Activated T-helper 2 cell treated with anti-CD3 and anti-CD28 coated beads, Interferon-gamma antibody, Interleukin-2, Interleukin-4, amounts not matched to agents 10 μg/mL and 5 μg/mL and 100 μg/mL, durations not matched to agents 14 hours and 24 hours and 36 hours (primary cell): ENCODE data around the gene UBE2Q1. TPM values are rescaled to one million over a fixed set of nuclear protein-coding genes. Genes with fewer than 3 reads are reported as not detected.

Source experiments
- DNase-seq: peaks from one replicate; pipeline ENCODE4 v3.0.0; 2021; ENCODE audit warnings: low spot score
- H3K27ac Mint-ChIP-seq: one replicate; pipeline ENCODE4 v1.8.0; 2021; ENCODE audit warnings: mixed read lengths
- H3K27me3 Mint-ChIP-seq: one replicate; pipeline ENCODE4 v1.8.0; 2021; ENCODE audit warnings: low read depth, mixed read lengths
- H3K36me3 Mint-ChIP-seq: one replicate; pipeline ENCODE4 v1.8.0; 2021; ENCODE audit warnings: low read depth, mixed read lengths
- H3K4me1 Mint-ChIP-seq: one replicate; pipeline ENCODE4 v1.8.0; 2021; ENCODE audit warnings: low read depth, mixed read lengths
- H3K4me3 Mint-ChIP-seq: one replicate; pipeline ENCODE4 v1.8.0; 2021; ENCODE audit warnings: low read depth, mild to moderate bottlenecking, moderate library complexity, mixed read lengths
- H3K9me3 Mint-ChIP-seq: one replicate; pipeline ENCODE4 v1.8.0; 2021; ENCODE audit warnings: mixed read lengths
- intact Hi-C: fragments of 100-400 bp; cut with micrococcal nuclease; formaldehyde crosslinking; loops from one replicate; pipeline ENCODE4 v1.15.1; 2023
- total RNA-seq: library from RNA; stranded (reverse); gene quantifications from 2 replicates; pipeline ENCODE4 v1.2.3, GENCODE V29; 2022

UBE2Q1 gene
- total RNA-seq = 96.5 and 101 TPM in 2 replicates

DNA sequence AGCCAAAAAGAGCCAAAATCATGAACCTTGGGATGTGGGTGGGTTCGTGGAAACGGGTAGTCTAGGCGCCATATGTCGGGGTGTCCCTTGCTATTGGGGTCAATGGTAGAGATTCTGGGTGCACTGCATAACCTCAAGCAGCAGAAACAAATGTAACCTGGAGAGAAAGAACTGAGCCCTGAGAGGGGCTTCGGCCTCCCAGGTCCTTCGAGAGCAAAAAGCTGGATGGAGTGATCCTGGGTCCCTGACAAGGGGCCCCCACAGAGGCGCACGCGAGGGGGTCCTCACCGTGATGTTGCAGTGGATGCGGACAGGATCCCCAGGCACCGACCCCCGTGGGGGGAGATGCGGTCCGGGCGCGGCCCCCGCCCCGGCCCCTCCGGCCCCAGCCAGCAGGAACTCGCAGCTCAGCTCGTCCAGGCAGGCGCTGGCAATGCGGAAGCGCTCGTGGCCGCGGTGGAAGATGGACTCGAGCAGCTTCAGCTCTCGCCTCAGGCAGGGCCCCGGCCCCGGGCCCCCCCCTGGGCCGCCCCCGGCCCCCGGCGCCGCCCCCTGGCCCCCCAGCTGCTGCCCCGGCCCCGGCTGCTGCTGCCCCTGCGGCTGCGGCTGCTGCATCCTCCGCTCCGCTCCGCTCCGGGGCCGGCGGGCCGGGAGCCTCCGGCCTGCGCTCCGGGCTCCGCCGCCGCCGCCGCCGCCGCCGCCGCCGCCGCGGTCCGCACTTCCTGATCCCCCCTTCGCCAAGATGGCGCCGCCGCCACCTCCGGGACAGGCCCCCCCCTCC is at the start of gene UBE2Q1:
Gene UBE2Q1, minus strand, starts transcription at position 724 of the 781 bp plus-strand sequence. Its CDS starts 109 bp downstream, at position 615.
- Mint-ChIP-seq H3K27me3 (no peaks in the 10 kb centered on the region), H3K9me3 (no peaks in the 10 kb centered on the region), H3K4me1 (peaks cover 22% of the 10 kb centered on the region), H3K27ac (peak within 1 kb of the TSS; percentile 87), H3K36me3 (peaks cover 42% of the 10 kb centered on the region), H3K4me3 (peak within 1 kb of the TSS; percentile 90)
- intact Hi-C loops = loop anchor here (1.0 to 5.0 kb wide), 11 partner anchors 104 to 504 kb away; partner anchors contain the start of genes ATP8B2, CKS1B, EFNA4 and PBXIP1
- DNase-seq = peak; percentile 22

DNA sequence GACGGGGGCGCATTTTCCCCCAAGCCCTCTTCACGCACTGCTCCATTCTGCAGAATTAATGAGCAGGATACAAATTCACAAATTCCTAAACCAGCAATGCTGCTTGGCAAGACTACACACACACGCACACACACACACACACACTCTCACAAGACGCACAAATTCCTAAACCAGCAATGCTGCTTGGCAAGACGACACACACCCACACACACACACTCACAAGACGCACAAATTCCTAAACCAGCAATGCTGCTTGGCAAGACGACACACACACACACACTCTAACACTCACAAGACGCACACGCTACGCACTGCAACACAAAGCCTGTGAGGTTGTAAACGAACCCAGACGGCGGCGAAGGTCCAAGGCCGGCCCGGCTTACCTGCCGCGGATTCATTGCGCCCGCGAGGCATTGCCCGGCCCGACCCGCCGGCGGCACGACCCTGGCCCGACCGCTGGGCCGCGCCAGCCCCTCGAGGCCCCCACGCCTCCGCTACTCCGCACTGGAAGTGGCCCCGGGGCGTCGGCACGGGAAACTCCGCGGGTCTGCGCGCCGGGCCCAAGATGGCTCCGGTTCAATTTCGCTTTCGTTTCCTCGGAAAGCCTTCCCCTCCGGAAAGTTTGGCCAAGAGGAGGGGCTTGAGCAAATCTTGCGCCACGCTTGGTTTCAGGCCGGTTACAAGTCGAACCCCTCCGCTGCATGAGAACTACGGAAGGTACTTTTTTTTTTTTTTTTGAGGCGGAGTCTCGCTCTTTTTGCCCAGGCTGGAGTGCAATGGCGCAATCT is 49.3 kb upstream of the UBE2Q1 start, which contains the start of gene ADAR:
Gene ADAR, minus strand, starts transcription at position 578 of the 788 bp plus-strand sequence. Its CDS starts 180 bp downstream, at position 398.
- H3K4me1 Mint-ChIP-seq = peaks cover 65% of the 10 kb centered on the region
- H3K36me3 Mint-ChIP-seq = peaks cover 53% of the 10 kb centered on the region
- peak; percentile 92 for DNase-seq
- no peaks in the 10 kb centered on the region for H3K9me3 Mint-ChIP-seq
- peak within 1 kb of the TSS; percentile 98 for H3K4me3 Mint-ChIP-seq
- no peaks in the 10 kb centered on the region for H3K27me3 Mint-ChIP-seq
- intact Hi-C loops = loop anchor here (1.0 to 5.0 kb wide), 3 partner anchors 20 to 139 kb away; no protein-coding TSS in a partner anchor
- peak within 1 kb of the TSS; percentile 98 for H3K27ac Mint-ChIP-seq

DNA sequence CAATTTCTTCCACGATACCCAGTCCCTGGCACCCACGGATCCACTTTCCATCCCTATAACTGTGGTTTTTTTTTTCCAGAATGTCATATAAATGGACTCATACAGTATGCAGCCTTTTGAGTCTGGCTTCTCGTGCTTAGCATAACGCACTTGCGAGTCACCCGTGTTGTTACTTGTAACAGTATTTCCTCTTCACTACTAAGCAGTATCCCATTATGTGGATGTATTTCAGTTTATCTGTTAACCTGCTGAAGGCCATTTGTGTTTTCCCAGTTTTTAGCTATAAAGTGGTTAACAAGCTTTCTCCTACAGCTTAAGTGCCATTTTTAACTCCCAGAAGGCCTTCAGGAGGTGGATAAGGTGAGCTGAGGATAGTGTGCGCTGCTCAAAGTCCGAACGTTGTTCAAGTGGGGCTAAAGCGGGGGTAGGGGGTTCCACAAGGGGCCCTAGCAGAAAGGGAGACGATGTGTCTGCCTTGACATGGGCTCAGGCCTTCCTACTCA is 48.7 kb upstream of the UBE2Q1 start:
- Mint-ChIP-seq H3K4me1 (peaks cover 65% of the 10 kb centered on the region), H3K27me3 (no peaks in the 10 kb centered on the region), H3K27ac (peak overlapping the region; percentile 98), H3K4me3 (peak overlapping the region; percentile 98), H3K36me3 (peaks cover 59% of the 10 kb centered on the region), H3K9me3 (no peaks in the 10 kb centered on the region)
- intact Hi-C loops = loop anchor here (5.0 kb wide), 1 partner anchor 140 kb away; no protein-coding TSS in a partner anchor
- DNase-seq = no peak

DNA sequence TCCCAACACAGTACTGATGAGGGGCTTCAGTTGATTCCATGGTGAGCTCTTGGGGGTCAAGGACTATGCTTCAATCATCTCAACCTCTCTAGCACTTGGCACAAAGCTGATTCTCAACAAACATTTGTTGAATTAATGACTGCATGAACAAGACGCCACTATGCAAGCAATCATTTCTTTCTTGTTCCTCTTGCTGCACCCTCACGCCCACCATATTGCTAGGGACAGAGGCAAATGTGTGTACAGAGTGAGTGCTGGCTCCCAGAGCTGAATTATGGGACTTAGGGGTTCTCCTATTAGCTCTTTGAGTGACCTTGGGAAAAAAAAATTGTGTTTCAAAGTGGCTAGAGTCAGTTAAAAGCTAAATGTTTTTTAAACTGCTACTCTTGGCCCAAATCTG is 47.1 kb upstream of the UBE2Q1 start:
- Mint-ChIP-seq H3K4me3 (peak overlapping the region; percentile 74), H3K9me3 (no peaks in the 10 kb centered on the region), H3K27ac (peak overlapping the region; percentile 62), H3K4me1 (peaks cover 57% of the 10 kb centered on the region), H3K27me3 (no peaks in the 10 kb centered on the region), H3K36me3 (peaks cover 68% of the 10 kb centered on the region)
- intact Hi-C loops = loop anchor here (5.0 kb wide), 1 partner anchor 142 kb away; no protein-coding TSS in a partner anchor
- no peak for DNase-seq

DNA sequence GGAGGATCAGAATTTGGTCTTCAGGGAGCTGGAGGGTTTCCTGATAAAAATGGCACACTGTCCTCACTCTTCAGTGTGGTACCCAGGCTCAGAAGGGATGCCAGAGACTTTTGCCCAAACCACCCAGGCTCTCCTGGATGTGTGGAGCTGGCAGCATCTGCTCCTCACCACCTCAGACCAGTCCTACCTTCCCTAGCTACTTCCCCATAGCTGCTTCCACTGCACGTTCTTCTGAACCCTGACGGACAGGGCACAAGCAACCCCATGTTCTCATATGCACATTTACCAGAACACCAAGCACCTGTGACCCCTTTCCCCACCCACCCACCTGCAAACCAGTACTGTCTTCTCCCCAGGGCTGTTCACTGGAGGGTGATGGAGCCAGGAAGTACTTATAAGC is 44.9 kb upstream of the UBE2Q1 start:
- H3K4me1 Mint-ChIP-seq = peaks cover 57% of the 10 kb centered on the region
- intact Hi-C loops = no loop called here
- no peaks in the 10 kb centered on the region for H3K9me3 Mint-ChIP-seq
- H3K4me3 Mint-ChIP-seq = no peak overlapping the region
- peak overlapping the region; percentile 43 for H3K27ac Mint-ChIP-seq
- peaks cover 82% of the 10 kb centered on the region for H3K36me3 Mint-ChIP-seq
- DNase-seq = no peak
- H3K27me3 Mint-ChIP-seq = no peaks in the 10 kb centered on the region

DNA sequence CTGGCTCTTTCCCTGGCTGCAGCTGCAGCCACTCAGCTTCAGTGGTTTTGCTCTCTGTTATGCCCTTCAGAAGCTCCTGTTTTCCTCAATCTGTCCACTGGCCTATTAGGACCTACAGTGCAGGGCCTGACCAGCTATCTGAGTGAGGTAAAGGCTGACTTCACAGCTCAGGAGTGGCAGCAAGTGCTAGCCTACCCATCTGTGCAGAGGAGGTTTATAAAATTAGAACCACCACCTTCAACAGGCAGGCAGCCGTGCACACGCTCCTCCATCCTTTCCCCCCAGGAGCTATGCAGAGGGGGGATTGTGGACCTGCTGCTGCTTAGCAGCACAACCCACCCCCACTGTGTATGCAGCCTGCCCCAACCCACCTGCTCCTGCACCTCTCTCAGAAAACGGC is 41.2 kb upstream of the UBE2Q1 start:
- peaks cover 90% of the 10 kb centered on the region for H3K36me3 Mint-ChIP-seq
- no peaks in the 10 kb centered on the region for H3K9me3 Mint-ChIP-seq
- no peak overlapping the region for H3K4me3 Mint-ChIP-seq
- intact Hi-C loops = no loop called here
- peaks cover 38% of the 10 kb centered on the region for H3K4me1 Mint-ChIP-seq
- no peak for DNase-seq
- H3K27me3 Mint-ChIP-seq = no peaks in the 10 kb centered on the region
- peak overlapping the region; percentile 59 for H3K27ac Mint-ChIP-seq

DNA sequence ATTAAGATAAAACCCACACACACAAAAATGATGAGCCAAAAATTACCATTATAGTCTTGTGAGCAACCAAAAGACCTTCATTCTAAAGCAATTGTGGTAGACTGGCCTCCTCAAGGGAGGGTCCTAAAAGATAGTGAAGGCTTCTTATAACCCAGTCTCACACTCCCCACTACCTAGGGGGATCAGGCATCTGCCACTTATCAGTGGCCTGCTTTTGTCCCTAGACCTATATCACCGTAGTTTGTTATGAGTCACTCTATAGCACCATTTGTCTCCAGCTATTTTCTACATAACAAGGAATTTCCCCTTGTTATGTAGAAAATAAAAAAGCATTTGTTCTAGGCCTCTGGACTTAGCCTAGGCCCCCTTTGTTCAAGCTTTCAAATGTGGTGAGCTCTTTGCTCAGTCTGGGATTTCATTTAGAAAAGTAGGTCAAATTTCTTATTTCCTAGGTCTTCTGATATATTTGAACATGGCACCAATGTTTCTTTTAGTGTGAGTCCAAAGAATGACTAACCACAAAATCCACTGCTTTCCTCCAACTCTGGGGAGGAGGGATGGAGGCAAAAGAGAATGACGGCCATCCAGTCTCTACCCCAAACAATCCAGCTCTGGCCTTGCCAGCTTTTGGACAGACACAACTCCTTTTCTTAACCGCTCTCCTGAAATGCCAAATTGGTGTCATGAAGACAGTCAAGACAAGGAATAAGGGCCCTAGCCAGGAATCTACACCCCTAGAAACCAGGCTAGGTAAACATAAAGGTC is 40.6 kb upstream of the UBE2Q1 start:
- Mint-ChIP-seq H3K36me3 (peaks cover 90% of the 10 kb centered on the region), H3K9me3 (no peaks in the 10 kb centered on the region), H3K27ac (peak overlapping the region; percentile 59), H3K27me3 (no peaks in the 10 kb centered on the region), H3K4me3 (no peak overlapping the region), H3K4me1 (peaks cover 32% of the 10 kb centered on the region)
- no peak for DNase-seq
- intact Hi-C loops = no loop called here

DNA sequence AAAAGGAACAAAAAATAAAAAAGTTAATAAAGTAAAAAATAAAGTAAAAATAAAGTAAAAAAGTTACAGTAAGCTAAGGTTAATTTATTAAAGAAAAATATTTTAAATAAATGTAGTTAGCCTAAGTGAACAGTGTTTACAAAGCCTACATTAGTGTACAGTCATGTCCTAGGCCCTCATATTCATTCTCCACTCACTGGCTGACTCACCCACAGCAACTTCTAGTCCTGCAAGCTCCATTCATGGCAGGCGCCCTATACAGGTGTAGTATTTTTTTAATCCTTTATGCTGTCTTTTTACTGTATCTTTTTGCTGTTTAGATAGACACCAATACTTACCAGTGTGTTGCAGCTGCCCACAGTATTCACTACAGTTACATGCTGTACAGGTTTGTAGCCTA is 37.2 kb upstream of the UBE2Q1 start:
- no peaks in the 10 kb centered on the region for H3K27me3 Mint-ChIP-seq
- no peak overlapping the region for H3K4me3 Mint-ChIP-seq
- no peak for DNase-seq
- intact Hi-C loops = no loop called here
- H3K9me3 Mint-ChIP-seq = no peaks in the 10 kb centered on the region
- peaks cover 15% of the 10 kb centered on the region for H3K4me1 Mint-ChIP-seq
- H3K27ac Mint-ChIP-seq = no peak overlapping the region
- H3K36me3 Mint-ChIP-seq = peaks cover 92% of the 10 kb centered on the region

DNA sequence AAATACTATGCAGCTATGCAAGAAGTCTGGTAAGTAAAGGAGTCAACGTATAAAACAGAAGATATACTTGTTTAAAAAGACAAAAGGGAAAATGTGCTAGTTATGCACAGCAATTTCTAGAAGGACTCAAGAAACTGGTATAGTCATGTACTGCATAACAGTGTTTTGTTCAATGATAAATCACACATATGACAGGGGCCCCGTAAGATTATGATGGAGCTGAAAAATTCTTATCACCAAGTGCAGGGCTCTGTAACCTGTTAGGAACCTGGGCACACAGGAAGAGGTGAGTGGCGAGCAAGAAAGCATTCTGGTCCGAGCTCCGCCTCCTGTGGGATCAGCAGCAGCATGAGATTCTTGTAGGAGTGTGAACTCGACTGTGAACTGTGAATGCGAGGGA is 36.3 kb upstream of the UBE2Q1 start:
- Mint-ChIP-seq H3K4me1 (peaks cover 17% of the 10 kb centered on the region), H3K4me3 (no peak overlapping the region), H3K9me3 (no peaks in the 10 kb centered on the region), H3K27ac (peak overlapping the region; percentile 61), H3K36me3 (peaks cover 89% of the 10 kb centered on the region), H3K27me3 (no peaks in the 10 kb centered on the region)
- DNase-seq = no peak
- intact Hi-C loops = no loop called here

DNA sequence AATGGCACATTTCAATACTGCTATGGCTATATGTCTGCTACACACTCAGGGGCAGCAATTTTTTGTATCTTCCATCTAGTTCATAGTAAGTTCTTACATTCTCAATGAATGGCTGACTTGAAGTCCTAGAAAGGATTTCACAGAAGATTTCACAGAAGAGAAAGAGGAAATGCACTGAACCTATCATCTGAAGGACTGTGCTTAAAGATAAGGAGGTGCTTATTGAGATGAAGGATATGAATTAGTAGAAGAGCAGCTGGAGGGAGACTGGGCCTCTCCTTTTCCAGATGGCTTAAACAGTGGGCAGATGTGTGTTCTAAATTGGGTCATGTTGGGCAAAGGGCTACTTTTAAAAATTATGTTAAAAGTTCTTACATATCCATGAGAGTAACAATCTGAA is 34.9 kb upstream of the UBE2Q1 start:
- no peak for DNase-seq

DNA sequence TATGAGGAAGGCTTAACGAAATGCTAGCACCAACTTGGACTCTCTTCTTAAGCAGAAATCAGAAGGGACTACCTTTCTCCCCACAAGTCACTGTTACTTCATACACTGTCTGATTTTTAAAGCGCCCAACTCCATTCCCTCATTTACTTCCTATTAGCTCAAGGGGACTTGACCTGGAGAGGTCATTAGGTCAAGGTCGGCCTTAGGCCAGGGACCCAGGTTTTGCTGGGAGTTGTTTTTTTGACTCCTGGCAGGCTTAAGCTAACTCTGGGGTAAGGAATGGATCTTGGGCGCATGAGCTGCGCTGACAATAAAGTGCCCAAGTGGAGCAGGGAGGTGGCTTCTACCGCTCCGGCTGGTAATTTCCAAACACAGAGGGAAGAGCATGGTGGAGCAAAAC is 32.7 kb upstream of the UBE2Q1 start:
- no peak for DNase-seq
- Mint-ChIP-seq H3K27ac (no peak overlapping the region), H3K4me3 (no peak overlapping the region), H3K36me3 (peaks cover 91% of the 10 kb centered on the region), H3K27me3 (no peaks in the 10 kb centered on the region), H3K9me3 (no peaks in the 10 kb centered on the region), H3K4me1 (peaks cover 6% of the 10 kb centered on the region)
- intact Hi-C loops = no loop called here

More for the DNA sequence above, 34.9 kb upstream of the UBE2Q1 start:
- Mint-ChIP-seq H3K36me3 (peaks cover 91% of the 10 kb centered on the region), H3K9me3 (no peaks in the 10 kb centered on the region), H3K4me1 (peaks cover 7% of the 10 kb centered on the region), H3K4me3 (no peak overlapping the region), H3K27ac (no peak overlapping the region), H3K27me3 (no peaks in the 10 kb centered on the region)
- intact Hi-C loops = no loop called here

DNA sequence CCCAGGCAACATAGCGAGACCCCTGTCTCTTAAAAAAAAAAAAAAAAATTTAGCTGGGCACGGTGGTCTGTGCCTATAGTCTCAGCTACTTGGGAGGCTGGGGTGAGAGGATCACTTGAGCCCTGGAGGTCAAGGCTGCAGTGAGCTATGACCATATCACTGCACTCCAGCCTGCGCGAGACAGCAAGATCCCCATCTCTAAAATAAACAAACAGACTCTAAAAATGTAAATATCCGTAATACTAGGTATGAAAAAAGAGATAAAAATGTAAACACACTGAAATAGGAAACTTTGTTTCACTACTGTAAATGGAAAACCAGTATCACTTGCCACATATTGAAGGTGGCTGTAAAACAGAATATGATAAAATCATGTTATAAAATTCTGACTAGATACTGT is 32.3 kb upstream of the UBE2Q1 start:
- Mint-ChIP-seq H3K27me3 (no peaks in the 10 kb centered on the region), H3K4me1 (peaks cover 6% of the 10 kb centered on the region), H3K9me3 (no peaks in the 10 kb centered on the region), H3K36me3 (peaks cover 92% of the 10 kb centered on the region), H3K4me3 (no peak overlapping the region), H3K27ac (no peak overlapping the region)
- intact Hi-C loops = no loop called here
- DNase-seq = no peak
